GM18519 (cell line): ENCODE results near the gene TROAP.

Source experiments
- ATAC-seq: cut with Tn5 transposase; IDR thresholded peaks from one replicate; pipeline ENCODE4 v1.9.1; 2021; ENCODE audit warnings: mild to moderate bottlenecking, moderate library complexity; ENCODE audit not compliant: unreplicated experiment, low FRiP score

Gene TROAP

DNA sequence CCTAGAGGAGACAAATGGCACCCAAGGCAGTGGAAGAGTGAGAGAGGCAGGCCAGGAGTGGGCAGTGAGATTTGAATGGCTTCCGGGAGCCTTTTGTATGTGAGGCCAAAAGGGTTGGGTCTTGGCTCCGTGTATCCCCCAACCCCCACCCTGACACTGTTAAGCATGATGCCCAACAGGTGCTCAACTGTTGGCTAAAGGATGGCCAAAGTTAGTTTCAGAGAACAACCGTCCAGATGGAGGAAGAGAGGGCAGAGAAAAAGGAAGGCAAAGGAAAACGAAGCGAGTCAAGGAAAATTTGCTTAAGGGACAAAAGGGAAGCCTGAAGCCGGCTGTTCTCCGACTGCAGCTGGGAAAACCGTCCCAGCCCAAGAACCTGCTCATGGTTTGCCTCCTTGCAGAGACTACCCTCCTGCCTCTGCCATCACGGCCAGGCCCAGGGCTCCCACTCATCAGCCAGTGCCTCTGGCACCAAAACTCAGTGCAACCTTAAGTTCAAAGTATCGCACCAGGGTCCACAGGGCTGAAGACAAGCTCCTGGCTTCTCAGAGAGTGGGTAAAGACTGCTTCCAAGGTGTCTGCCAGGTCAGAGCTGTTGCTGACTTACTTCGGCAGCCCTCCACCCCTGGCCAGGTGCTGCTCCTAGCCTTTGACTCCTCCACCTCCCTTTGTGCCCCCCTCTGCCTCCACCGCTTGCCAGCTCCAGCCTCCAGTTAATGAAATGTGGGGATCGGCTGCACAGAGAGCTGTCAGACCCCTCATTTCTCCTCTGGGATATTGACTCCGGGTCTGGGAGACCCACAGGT is 18.1 kb downstream of the TROAP start:
- no peak for ATAC-seq

DNA sequence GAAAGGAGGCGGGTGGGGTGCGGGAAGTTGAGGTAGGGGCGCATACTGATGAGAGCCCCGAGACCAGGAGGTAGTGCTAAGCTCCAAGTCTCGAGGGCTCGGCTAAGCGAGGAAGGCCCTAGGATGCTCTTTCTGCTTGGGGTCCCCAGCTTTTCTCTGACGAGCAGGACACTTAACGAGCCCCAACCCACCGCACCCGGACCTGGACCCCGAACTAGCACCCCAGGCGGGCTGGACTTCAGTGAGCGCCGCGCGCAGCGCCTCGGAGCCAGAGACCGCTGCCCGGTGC is 18.7 kb downstream of the TROAP start:
- no peak for ATAC-seq

DNA sequence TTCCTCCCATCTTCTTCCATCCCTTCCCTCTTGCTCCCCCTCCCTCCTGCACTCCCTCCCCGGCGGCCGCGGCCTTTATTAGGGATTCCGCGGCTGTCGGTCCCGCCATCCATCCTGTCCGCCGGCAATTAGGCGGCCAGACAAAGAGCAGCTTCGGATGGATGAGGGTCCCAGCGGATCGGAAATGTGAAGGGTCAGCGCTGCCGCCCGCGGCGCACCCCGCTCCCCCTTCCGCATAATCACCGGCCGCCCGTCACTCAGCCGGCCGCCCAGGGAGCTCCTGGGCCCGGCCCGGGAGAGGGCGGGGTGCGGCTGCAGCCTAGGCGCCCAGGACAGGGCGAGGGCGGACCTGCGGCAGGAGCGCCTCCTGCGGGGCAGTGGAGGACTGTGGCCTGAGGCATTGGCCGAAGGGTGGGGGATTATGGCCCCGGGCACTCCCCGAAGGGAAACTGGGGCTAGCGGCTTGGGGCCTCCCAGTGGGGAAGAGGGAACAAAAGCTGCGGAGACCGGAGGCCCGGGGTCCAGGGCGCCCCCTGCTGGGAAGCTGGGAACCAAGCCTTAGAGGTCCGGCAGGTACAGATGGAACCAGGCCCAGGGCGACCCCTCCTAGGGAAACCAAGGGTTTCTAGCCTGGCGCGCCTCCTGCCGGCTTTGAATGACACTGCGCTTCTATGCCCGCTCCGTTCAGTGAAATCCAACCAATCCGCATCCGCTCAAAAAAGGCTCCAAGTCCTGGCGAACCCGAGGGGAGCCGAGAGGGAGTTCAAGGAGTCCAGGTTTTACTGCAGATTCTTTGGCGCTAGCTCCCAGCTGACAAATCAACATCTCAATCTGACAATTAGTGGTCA is 19.2 kb downstream of the TROAP start:
- ATAC-seq, result peak; percentile 53

DNA sequence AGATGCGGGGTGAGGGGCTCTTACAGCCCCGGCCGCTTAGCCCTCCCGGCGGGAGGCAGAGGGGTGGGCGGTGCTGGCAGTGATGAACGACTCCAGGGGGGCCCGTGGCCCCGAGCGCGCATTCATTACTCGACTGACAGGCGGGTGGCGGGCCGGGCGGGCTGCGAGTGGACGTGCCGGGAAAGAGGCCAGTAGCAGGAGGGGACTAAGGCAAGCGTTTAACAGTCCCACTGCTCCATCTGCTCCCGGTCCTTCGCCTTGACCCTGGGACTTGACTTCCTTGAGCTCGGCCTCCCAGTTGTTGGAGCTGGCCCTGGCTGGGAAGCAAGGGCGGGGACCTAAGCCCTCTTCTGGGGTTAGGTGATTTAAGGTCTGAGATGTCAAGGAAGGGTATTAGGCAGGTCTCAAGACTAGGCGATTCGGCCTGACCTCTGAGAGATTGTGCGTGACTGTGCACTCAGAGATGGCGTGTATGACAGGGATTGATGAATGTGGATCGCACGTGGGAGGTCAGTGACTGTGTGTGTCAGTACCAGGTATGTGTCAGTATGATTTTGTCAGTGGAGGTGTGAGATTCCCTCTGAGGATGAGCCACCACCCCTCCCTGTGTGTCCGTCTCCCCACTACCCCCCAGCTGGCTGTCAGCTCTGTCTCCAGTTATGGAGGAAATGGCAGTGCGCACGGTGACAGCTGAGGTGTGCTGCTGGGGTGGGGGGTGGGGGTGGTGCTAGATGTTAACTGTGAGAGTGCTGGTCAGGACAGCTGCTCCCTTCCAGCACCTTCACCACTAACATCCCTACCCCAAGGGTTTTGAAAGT is 20.1 kb downstream of the TROAP start:
- no peak for ATAC-seq

DNA sequence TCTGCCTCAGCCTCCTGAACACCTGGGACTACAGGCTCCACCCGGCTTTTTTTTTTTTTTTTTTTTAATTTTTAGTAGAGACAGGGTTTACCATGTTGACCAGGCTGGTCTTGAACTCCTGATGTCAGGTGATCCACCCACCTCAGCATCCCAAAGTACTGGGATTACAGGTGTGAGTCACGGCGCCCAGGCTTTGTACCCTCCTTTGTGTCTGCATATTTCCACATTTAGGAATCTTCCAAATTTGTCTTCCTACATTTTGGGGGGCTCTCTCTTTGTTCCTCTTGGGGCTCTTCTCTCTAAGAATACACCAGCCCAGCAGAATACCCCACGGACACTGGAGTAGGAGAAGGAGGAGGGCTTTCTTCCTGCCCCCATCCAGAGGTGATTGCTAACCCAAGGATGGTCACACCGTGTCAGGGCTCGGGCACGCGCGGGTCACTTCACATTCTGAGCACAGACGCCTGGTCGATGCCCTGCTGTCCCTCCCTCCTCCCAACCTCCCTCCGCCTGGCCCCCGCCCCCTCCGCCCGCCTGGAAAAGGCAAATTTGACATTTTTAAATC is 21.5 kb downstream of the TROAP start:
- ATAC-seq, result no peak

DNA sequence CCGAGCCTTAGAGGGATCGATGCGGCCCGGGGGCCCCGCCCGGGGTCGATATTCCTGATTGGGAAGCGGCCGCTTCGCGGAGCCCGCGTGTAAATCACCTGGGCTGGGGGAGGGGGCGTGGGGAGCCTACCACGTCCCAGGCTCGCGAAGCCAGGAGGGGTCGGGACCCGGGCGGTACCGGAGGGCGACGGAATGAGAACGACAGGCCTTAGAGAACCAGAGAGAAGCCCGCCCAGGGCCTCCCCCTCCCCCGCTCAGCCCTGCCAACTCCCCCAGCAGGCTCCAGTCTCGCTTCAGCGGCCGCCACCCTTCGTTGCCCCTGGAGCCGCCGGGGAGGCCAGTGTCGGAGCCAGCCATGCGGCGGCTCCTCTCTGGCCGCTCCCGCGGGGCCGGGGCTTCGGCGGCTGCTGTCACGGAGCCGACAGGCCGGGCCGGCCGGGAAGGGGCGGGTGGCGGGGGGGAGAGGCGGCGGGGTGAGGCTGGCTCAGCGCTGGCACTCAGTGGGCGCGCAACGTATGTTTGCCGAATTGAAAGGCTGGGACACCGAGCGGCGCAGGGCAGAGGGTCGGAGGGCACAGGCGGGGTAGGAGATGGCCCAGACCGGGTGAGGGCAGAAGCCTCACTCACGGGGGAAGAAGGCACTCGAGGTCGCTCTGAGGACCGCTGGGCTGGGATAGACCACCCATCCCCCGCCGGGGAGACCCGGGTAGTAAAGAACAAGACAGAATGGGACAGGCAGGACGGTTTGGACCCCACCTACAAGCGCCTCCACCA is 22.2 kb downstream of the TROAP start:
- no peak for ATAC-seq

DNA sequence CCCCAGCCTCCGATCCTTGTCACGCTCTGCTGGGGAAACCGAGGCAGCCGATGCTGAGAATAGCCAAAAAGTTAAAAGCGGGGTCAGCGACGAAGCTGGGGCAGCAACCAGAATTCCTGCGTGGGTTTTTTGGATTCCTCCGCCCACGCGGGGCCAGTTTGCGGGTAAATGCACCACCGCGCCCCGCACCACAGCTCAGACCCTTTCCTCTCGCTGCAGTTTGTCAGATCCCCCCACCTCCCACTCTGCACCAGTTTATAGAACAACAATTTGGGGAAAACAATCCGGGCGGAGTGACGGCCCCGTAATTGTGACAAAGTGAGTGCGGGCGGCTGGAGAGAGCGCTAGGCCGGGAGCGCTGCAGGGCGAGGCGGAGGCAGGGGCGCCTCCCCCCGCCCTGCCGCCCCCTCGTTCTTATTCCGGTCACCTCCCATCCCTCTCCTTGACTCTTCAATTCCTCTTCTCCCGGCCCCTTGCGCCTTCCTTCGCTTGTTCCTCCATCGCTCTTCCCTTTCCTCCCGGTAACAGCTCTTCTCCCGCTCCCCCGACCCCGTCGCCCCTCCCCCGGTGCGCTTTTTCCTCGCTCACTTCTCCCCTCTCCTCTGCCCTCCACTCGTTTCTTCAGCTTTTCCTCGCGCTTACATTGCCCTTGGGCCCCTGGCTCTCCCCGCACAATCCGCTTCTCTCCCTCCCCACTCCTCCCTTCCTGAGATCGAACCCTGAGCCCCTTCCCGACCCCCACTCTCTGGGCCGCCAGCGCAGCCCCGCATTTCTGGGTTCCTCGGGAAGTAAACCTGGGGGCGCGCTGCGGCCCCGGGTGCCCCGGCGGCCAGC is 23.0 kb downstream of the TROAP start:
- ATAC-seq, result no peak

DNA sequence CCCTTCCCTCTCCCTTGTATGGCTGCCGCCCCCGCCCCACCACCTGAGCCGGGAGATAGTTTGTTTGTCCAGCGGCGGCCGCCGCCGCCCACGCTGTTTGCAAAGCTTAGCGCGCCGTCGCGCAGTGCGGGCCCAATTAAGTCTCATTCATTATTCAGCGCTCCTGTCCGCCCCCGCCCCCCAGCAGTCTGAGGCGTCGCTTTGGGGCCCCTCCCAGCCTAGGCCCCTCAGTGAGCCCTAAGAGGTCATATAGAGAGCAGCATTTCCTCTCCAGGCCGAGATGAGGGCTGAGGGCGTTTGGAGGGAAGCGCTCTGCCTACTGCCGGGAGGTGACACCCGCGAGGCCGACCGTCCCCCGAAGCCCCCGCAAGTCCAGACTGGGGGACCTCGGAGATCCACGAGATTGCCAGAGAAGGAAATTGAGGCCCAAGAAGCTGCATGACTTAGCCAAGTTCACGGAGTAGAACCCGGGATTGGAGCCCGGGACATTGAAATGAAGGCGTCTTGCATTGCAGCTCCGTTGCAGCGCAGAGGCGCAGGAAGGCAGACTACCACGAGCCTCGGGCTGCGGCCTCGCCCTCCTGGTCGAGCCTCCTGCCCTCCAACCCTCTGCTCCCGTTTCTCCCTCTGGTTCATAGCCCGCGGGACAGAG is 23.7 kb downstream of the TROAP start, which contains the start of gene DNAJC22:
DNAJC22 (plus strand) TSS at position 230 of the 652 bp plus-strand sequence. CDS start 1,985 bp downstream, outside the sequence.
- ATAC-seq, result no peak

DNA sequence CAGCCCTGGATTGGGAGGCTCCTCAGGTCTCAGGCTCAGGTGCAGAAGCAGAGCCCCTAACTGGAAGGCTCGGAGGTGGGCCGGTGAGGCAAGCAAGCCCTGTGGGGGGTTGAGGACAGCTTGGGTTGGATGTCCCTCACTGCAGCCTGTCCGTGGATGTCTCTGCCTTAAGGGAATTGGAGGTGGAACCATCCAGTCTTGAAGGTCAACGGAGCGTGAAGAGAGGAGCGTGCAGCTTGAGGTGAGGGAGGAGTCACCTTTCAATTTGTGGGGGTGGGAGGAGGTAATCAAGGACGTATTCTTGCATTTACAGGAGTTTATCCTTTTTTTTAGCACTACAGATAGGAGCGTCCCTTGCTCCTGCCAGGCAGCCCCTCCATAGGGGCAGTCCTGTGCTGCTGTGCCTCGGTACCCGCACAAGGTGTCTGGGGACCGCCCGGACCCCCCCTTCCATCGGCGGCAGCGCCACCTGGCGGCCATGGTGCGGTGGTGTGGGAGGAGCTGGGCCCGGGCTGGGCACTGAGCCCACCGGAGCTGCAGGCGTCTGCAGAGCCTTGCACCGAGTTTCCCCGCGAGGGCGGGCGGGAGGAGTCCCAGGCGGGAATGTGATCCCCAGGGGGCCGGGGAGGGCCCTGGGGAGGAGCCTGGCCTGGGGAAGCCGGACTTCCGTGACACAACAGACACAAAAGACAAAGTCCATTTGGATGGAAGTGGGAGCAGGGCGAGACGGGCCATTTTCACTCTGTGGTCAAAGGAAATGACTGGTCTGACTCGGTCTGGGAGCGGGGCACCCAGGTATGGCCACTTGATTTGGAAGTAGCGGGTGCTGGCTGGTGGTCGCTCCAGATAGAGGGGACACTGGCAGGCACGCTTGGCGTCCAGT is 24.5 kb downstream of the TROAP start:
- no peak for ATAC-seq

DNA sequence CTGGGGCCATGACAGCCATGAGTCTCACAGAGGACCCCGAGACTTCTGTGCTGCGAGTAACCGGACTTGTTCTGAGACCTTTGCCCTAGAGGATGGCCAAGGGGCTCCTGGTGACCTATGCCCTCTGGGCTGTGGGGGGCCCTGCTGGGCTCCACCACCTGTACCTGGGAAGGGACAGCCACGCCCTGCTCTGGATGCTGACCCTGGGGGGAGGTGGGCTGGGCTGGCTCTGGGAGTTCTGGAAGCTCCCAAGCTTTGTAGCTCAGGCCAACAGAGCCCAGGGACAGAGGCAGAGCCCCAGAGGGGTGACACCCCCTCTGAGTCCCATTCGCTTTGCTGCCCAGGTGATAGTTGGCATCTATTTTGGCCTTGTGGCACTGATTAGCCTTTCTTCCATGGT is 25.7 kb downstream of the TROAP start:
- ATAC-seq, result no peak

DNA sequence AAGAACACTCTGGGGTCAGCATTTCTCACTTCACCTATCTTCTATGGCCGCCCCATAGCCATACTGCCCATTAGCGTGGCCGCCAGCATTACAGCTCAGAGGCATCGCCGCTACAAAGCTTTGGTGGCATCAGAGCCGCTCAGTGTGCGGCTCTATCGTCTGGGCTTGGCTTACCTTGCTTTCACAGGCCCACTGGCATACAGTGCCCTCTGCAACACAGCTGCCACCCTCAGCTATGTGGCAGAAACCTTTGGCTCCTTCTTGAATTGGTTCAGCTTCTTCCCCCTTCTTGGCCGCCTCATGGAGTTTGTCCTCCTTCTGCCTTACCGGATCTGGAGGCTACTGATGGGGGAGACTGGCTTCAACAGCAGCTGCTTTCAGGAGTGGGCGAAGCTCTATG is 26.2 kb downstream of the TROAP start:
- ATAC-seq, result no peak

DNA sequence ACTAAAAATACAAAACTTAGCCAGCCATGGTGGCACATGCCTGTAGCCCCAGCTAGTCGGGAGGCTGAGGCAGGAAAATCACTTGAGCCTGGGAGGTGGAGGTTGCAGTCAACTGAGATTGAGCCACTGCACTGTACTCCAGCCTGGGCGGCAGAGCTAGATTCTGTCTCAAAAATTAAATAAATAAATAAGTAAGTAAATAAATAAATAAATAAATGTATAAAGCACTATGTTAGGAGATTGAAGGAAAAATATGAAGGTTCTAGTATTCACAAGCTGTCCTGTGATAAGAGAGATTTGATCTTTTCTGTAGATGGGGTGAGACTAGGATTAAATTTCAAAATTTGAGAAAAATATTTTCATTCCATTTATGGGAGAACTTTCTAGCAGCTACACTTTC is 29.3 kb downstream of the TROAP start:
- no peak for ATAC-seq

DNA sequence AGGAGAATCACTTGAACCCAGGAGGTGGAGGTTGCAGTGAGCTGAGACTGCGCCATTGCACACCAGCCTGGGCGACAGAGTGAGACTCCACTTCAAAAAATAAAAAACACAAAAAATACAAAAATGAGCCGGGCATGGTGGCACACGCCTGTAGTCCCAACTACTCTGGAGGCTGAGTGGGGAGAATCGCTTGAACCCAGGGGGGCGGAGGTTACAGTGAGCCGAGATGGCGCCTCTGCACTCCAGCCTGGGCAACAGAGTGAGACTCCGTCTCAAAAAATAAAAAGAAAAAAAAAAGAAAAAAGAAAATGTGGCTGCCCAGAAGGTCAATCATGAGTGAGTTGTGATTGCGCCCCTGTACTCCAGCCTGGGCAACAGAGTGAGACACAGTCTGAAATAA is 32.9 kb downstream of the TROAP start:
- no peak for ATAC-seq

DNA sequence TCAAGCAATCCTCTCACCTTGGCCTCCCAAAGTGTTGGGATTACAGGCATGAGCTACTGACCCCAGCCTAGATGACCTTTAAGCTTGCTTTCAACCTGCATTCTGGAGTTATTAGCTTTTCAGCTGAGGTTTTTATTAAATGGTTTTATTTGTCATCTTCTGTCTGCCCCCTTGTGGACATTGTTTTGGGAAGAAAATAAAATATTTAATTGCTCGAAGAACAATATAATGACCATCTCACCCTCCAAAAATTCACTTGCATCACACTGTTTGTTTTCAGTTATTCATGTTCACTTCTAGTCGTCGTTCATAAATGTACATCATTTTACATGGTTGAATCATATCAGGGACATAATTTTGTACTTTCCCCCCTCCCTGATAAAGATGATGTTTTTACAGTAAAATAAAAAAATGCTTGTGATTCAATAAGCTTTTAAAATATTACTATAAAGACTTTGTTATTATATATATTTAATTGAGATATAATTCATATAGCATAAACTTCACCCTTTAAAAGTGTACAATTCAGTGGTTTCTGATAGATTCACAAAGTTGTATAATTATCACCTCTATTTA is 34.1 kb downstream of the TROAP start:
- no peak for ATAC-seq

DNA sequence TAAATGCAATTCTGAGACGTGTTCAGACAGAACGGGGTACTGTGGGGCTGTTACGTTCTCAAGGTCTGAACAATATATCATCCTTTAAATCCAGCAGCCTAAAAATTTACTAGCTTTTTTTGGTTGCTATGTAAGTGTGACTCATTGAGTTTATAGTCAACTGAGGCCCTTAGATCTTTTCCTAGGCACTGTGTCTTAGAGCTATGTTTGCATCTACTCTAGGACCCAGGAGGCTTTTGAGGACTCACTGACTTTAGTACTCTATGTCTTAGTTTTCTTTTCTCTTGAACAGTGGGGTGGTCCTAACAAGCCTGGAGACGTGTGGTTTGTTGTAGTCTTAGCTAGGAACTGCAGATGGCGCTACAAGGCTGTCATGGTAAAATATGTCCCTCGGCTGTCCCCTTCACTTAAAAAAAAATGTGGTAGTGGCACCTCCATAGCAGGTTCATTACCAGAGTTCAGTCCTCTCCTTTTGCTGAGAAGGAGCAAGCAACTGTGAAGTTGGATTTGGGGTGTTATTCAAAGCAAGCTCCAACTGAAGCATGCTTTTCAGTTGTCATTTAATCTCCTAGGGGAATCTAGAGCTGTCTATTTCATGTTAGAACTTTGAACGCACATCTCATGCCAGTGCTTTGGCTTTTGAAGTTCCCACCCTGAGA is 35.6 kb downstream of the TROAP start:
- ATAC-seq, result no peak

DNA sequence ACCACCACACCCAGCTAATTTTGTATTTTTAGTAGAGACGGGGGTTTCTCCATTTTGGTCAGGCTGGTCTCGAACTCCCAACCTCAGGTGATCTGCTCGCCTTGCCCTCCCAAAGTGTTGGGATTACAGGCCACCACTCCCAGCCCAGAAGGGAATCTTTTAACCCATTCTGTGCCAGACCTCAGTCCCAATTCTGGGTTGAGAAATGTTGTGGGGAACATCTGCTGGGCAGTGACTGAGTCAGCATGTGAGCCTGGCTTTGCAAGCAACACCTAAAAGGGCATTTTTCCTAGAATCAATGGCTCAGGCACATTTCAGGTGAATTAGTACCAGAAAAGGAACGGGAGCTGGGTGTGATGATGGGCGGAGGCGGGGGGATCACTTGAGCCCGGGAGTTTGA is 36.6 kb downstream of the TROAP start:
- ATAC-seq, result no peak

DNA sequence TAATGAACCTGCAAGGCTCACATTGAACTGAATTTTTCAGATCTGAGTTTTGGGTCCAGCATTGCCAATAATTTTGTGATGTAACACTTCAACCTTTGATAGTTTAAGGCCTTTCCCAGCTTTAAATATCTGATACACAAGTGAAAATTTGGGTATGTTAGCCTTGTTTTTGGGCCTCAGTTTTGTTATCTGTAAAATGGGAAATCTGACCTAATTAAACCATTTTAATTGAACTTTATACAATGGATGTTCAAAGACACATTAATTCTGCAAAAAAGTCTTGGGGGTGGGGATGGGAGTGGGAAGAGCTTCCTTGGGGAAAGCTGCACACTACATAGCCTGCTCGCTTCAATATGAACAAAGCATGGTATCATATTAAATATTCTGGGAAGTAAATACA is 39.0 kb downstream of the TROAP start:
- ATAC-seq, result no peak
